ENCODE results near the gene AGGF1.

AGGF1 gene

GRCh38 chr5:77082280-77082679, 52.1 kb downstream of the AGGF1 start:
- no peak overlapping the region for H3K9ac ChIP-seq (ENCODE audit: low read depth, low read length)
- H3K9me3 ChIP-seq (ENCODE audit: insufficient read depth, low read length, severe bottlenecking): no peaks in the 10 kb centered on the region
- no peak overlapping the region for H3K27ac ChIP-seq (ENCODE audit: low read length)
- ATAC-seq (ENCODE audit: insufficient read depth, low read depth) (no peak), DNase-seq (no peak)
- peaks cover 14% of the 10 kb centered on the region; the same call in 1 of the 2 replicates for H4K20me1 ChIP-seq (ENCODE audit: insufficient read depth, low read length)
- peaks cover 57% of the 10 kb centered on the region for H3K36me3 ChIP-seq (ENCODE audit: insufficient read depth, low read length)
- no peak overlapping the region for H2AFZ ChIP-seq (ENCODE audit: low read depth, low read length)
- H3K4me3 ChIP-seq (ENCODE audit: low read depth in 1 of 2, low read length in 2 of 2): no peak overlapping the region
- no peaks in the 10 kb centered on the region for H3K27me3 ChIP-seq (ENCODE audit: insufficient read depth, low read length, poor library complexity)
- TF ChIP-seq EZH2 (IDR thresholded peaks at IDR 0.05; ENCODE audit: borderline replicate concordance, low read depth, low read length, severe bottlenecking) (no peak), CTCF (IDR thresholded peaks at IDR 0.05; ENCODE audit: borderline replicate concordance, extremely low read depth, low read length, poor library complexity, severe bottlenecking) (no peak)
- peaks cover 24% of the 10 kb centered on the region for H3K4me1 ChIP-seq (ENCODE audit: insufficient read depth, low read length)
- H3K79me2 ChIP-seq (ENCODE audit: insufficient read depth, low read length): peaks cover 90% of the 10 kb centered on the region
- H3K4me2 ChIP-seq (ENCODE audit: insufficient read depth, low read length): no peak overlapping the region

GRCh38 chr5:77083088-77083487, 52.9 kb downstream of the AGGF1 start:
- Histone ChIP-seq H4K20me1 (ENCODE audit: insufficient read depth, low read length) (peaks cover 13% of the 10 kb centered on the region; the same call in 1 of the 2 replicates), H3K4me2 (ENCODE audit: insufficient read depth, low read length) (no peak overlapping the region), H3K79me2 (ENCODE audit: insufficient read depth, low read length) (peaks cover 94% of the 10 kb centered on the region), H3K27me3 (ENCODE audit: insufficient read depth, low read length, poor library complexity) (no peaks in the 10 kb centered on the region), H3K4me1 (ENCODE audit: insufficient read depth, low read length) (peaks cover 32% of the 10 kb centered on the region), H3K9me3 (ENCODE audit: insufficient read depth, low read length, severe bottlenecking) (no peaks in the 10 kb centered on the region), H3K36me3 (ENCODE audit: insufficient read depth, low read length) (peaks cover 52% of the 10 kb centered on the region), H3K4me3 (ENCODE audit: low read depth in 1 of 2, low read length in 2 of 2) (no peak overlapping the region), H2AFZ (ENCODE audit: low read depth, low read length) (no peak overlapping the region), H3K9ac (ENCODE audit: low read depth, low read length) (no peak overlapping the region), H3K27ac (ENCODE audit: low read length) (no peak overlapping the region)
- DNase-seq (no peak), ATAC-seq (ENCODE audit: insufficient read depth, low read depth) (no peak)
- no peak for TF ChIP-seq EZH2 (IDR thresholded peaks at IDR 0.05; ENCODE audit: borderline replicate concordance, low read depth, low read length, severe bottlenecking)
- no peak for TF ChIP-seq CTCF (IDR thresholded peaks at IDR 0.05; ENCODE audit: borderline replicate concordance, extremely low read depth, low read length, poor library complexity, severe bottlenecking)

GRCh38 chr5:77086368-77086688, 56.1 kb downstream of the AGGF1 start:
- Histone ChIP-seq H3K27ac (ENCODE audit: low read length) (peak overlapping the region; percentile 98), H3K4me3 (ENCODE audit: low read depth in 1 of 2, low read length in 2 of 2) (peak overlapping the region; percentile 79 to 81), H3K4me1 (ENCODE audit: insufficient read depth, low read length) (peaks cover 38% of the 10 kb centered on the region), H3K27me3 (ENCODE audit: insufficient read depth, low read length, poor library complexity) (no peaks in the 10 kb centered on the region), H3K4me2 (ENCODE audit: insufficient read depth, low read length) (peak overlapping the region; percentile 76), H3K36me3 (ENCODE audit: insufficient read depth, low read length) (peaks cover 33% of the 10 kb centered on the region), H3K9me3 (ENCODE audit: insufficient read depth, low read length, severe bottlenecking) (no peaks in the 10 kb centered on the region), H4K20me1 (ENCODE audit: insufficient read depth, low read length) (0 out of 2 replicates have a peak, but pooled peaks cover 2% of the 10 kb centered on the region), H3K9ac (ENCODE audit: low read depth, low read length) (peak overlapping the region; percentile 97), H3K79me2 (ENCODE audit: insufficient read depth, low read length) (peaks cover 66% of the 10 kb centered on the region), H2AFZ (ENCODE audit: low read depth, low read length) (peak overlapping the region; percentile 91)
- ATAC-seq (ENCODE audit: insufficient read depth, low read depth) (no peak), DNase-seq (no peak)
- no peak for TF ChIP-seq CTCF (IDR thresholded peaks at IDR 0.05; ENCODE audit: borderline replicate concordance, extremely low read depth, low read length, poor library complexity, severe bottlenecking)
- TF ChIP-seq EZH2 (IDR thresholded peaks at IDR 0.05; ENCODE audit: borderline replicate concordance, low read depth, low read length, severe bottlenecking): no peak
